GM21717 (cell line): Measurements from ENCODE around the gene ZNF414.
"Not testable (repeated sequence)": the region's sequence is repeated elsewhere in the genome, so short reads cannot be mapped to it uniquely, and the experiment has no call there.

ENCODE experiments used
- ATAC-seq: cut with Tn5 transposase; IDR thresholded peaks from one replicate; pipeline ENCODE4 v1.9.1; 2021; ENCODE audit warnings: mild to moderate bottlenecking, moderate library complexity; ENCODE audit not compliant: unreplicated experiment

Gene ZNF414

DNA sequence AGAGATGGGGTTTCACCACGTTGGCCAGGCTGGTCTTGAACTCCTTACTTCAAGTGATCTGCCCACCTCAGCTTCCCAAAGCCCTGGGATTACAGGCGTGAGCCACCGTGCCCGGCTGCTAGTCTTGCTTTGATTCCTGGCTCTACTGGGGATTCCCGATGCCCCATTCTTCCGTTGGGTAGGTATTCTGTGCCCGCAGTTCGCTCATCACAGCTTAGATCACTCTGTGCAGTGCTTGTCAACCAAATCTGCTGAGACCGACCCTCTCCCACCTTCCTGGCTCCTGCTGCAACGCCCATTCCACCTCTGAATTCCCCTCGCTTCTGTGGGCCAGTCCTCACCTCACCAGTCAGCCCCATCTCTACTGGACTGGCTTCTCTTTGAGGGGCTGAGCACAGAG is 4.6 kb upstream of the ZNF414 start:
- ATAC-seq = no peak

DNA sequence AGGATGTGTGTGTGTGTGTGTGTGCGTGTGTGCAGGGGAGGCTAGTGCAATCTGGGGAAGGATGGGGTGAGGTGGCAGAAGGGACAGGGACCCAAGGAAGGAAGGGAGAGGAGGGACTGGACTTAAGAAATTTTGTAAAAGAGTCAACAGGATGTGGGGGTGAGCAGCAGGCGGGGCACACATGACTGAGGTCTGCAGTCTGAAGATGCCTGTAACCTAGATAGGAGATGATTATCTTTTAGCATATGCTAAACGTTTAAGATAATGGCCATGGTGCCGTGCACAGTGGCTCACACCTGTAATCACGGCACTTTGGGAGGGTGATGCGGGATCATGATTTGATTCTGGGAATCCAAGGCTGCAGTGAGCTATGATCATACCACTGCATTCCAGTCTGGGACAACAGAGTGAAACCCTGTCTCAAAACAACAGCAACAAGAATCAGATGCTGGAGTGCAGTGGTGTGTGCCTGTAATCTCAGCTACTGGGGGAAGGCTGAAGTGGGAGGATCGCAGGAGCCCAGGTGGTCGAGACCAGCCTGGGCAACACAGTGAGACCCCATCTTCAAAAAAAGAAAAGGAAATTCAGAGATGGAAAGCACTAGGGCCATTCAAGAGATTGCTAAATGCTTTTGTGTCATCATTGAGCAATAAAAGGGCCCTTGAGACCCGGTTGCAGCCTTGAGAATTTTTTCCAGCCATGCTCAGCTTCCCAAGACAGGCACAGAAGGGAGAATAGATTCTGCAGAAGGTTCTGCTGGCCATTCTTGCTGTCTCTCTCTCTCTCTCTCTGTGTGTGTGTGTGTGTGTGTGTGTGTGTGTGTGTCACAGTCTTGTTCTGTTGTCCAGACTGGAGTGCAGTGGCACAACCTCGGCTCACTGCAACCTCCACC is 3.8 kb upstream of the ZNF414 start:
- ATAC-seq = no peak

DNA sequence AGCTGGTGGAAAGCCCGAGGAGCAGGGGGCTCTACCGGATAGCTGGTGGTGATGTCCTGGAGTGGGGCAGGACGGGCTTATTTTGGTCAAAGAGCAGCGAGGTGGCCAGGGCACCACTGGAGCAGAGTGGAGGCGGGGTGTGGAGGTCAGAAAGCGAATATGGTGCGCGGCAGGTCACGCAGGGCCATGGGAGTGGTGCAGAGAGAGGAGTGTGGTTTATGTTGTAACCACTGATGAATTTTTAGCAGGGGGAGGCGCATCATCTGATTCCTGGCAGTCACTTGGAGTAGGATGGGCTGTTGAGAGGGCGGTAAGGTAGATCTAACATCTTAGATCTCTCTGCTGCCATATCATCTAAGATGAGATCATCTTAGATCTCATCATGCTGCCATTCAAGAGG is 1.4 kb upstream of the ZNF414 start:
- no peak for ATAC-seq

DNA sequence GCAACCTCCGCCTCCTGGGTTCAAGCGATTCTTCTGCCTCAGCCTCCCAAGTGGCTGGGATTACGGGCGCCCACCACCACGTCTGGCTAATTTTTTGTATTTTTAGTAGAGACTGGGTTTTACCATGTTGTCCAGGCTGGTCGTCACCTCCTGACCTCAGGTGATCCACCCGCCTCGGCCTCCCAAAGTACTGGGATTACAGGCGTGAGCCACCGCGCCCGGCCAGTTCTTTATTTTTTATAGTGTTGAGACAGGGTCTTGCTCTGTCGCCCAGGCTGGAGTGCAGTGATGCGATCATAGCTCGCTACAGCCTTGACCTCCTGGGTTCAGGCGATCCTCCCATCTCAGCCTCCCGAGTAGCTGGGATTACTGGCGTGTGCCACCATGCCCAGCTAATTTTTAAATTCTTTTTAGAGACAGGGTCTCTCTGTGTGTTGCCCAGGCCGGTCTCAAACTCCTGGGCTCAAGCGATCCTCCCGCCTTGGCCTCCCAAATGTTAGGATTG is 590 bp upstream of the ZNF414 start:
- ATAC-seq = not testable (repeated sequence)

DNA sequence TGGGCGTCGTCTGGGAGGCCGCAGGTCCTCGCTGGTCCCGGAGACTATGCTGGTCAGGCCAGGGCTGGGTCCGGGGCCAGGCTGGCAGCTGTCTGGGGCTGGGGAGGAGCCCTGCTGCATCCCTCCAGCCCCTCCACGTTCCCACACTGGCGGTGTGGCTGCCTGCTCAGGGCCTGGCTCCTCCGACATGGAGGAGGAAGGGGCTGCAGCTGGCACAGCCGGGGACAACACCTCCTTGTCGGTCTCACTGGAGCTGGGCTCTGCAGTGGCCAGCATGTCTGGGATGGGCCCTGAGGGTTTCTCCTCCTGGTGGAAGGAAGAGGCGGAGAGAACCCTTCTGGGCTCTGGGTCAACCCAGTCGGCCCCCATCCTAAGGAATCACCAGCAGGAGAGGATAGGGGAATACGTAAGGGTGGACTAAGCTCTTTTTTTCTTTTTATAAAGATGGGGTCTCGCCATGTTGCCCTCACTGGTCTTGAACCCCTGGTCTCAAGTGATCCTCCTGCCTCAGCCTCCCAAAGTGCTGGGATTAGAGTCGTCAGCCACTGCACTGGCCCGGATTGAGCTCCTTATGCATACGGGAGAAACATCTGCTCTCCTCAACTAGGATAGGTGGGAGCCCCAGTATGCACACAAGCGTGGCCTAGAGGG is 806 bp downstream of the ZNF414 start:
- ATAC-seq = no peak

DNA sequence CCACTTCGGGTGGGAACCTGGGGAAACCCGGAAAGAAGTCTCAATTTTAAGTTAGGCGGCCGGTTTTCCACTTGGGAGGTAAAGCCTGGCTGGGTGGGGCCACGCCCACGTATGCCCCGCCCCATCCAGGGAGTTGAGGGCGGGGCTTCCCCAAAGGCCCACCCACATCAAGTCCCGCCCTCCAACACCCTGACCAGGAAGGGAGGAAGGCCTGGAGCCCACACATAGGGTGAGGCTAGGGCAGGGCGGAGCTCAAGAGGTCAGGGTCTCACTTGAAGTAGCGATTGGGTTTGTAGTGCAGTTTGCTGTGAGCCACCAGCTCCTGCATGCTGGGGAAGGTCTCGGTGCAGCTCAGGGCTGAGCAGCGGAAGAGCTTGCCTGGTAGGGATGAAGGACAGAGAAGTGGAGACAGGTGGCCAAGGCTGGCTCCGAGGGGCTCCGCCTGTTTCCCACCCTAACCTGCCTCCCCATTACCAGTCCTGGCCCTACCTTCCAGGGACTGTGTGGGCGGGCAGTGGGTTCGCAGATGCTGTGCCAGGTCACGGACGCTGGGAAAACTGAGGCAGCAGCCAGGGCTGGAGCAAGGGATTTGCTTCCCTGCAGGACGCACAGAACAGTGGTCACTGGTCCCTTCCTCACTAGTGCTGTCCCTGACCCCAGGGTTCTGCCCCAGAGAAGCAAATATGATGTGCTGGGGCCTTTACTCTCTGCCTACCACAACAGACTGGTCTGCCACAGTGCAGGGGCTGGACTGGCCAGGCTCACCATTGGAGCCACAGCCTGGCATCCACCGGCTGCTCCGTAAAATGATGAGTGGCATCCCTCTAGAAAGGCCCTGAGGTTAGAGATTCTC is 1.6 kb downstream of the ZNF414 start:
- no peak for ATAC-seq

- ATAC-seq = no peak
Measured at GRCh38 chr19:8511573-8512101, 2.3 kb downstream of the ZNF414 start.

DNA sequence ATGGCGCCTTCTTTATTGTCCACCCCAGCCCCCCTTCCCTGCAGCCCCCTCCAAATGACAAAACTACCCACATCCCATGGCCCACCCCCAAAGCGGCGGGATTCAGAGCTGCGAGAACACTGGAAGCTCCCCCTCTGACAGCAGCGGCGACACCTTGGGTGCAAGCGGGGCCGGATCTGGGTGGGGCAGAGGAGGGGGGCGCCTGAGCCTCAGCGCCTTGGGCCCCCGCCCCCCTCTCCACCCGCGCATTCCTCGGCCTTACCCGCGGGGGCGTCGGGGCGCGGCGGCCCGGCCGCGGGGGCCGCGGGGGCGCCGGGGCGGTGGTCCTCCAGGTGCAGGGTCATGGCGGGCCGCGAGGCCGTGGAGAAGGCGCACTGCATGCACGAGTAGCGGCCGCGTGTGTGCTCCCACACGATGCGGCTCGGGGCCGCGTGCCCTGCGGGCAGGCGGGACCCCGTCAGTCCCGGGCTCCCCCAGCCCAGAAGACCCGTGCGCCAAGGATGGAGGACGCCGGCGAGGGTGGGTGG is 3.3 kb downstream of the ZNF414 start:
- no peak for ATAC-seq

- no peak for ATAC-seq
Measured at GRCh38 chr19:8506402-8506957, 7.5 kb downstream of the ZNF414 start.

- no peak for ATAC-seq
Measured at GRCh38 chr19:8505680-8506401, 8.1 kb downstream of the ZNF414 start.

GRCh38 chr19:8504919-8505318 is 9.0 kb downstream of the ZNF414 start:
- ATAC-seq = no peak

DNA sequence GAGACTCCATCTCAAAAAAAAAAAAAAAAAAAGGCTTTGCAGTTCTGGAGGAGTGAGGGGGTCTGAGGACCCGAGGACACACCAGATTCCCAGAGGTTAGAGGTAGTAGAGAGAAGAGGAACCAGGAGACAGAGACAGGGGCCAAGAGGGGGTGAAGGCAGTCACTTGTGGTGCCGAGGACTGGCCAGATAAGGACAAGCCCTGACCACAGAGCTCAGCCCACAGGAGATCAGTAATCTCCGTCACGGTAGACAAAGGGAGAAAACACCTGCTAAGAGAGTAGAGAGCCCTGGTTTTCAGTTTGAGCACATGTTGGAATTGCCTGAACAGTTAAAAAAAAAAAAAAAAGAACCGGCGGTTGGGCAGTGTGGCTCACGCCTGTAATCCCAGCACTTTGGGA is 9.8 kb downstream of the ZNF414 start:
- no peak for ATAC-seq

DNA sequence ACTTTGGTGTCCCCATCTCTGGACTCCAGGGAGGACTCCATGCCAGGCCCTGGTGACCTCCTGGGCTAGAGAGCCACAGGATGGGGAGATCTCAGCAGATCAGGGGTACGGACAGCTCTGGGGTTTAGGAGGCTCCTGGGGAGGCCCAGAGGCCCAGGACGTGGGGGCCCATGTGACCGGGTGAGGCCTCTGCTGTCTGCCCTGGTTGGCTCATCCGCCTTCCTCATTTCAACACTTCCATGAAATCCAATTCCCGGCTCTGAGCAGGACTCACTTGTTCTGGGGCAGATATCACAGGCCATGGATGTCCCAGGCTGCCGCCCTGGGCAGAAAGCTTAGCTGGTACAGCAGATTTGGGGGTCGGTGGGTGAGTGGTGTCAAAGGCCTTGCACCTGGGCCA is 10.5 kb downstream of the ZNF414 start:
- no peak for ATAC-seq

DNA sequence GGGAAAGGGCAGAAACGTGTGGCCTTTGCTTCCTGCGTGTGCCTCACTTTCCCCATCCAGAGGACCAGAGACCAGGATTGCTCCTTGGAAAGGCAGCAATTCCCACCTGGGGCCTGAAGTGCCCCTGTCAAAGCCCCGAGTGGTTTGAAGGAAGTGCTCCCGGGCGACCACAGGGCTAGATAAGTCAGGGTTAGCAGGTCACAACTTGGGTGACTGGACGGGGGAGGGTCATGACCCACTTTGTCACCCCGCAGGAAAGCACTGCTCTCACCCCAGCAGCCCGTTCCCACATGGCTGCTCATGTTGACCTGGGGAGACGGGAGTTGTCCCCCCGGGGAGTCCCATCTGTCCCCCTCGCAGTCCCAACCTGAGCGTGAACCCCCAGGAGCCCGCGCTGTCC is 12.0 kb downstream of the ZNF414 start:
- no peak for ATAC-seq

DNA sequence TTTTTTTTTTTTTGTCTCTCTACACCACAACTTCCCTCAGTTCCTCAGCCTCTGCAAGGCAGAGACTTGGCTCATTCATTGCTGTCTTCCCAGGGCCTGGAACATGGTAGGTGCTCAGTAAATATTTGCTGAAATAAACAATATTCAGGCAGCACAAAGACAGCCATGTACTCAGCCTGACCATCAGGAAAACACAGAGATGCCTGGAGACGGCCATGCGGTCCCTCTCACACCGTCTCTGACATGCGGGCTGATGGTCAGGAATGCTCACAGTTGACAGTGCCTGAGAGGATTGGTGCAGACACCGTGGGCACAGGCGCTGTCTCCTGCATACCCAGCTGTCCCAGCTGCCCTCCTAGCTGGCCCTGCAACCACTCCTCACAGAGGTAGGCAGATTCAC is 12.5 kb downstream of the ZNF414 start:
- ATAC-seq = no peak

DNA sequence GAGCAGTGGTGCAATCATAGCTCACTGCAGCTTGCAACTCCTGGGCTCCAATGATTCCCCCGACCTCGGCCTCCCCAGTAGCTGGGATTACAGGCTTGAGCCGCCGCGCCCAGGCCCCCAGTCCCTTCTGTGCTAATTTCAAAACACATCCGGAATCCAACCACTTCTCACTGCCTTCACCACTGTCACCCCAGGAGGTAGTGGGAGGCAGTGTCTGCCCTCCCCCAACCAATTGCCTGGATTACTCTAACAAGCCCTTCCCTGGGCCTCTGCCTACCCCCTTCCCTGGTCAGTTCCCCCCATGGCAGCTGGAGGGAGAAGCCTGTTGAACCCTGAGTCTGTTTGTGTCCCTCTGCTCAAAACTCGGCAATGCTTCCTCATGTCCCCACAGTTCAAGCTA is 13.8 kb downstream of the ZNF414 start:
- no peak for ATAC-seq

DNA sequence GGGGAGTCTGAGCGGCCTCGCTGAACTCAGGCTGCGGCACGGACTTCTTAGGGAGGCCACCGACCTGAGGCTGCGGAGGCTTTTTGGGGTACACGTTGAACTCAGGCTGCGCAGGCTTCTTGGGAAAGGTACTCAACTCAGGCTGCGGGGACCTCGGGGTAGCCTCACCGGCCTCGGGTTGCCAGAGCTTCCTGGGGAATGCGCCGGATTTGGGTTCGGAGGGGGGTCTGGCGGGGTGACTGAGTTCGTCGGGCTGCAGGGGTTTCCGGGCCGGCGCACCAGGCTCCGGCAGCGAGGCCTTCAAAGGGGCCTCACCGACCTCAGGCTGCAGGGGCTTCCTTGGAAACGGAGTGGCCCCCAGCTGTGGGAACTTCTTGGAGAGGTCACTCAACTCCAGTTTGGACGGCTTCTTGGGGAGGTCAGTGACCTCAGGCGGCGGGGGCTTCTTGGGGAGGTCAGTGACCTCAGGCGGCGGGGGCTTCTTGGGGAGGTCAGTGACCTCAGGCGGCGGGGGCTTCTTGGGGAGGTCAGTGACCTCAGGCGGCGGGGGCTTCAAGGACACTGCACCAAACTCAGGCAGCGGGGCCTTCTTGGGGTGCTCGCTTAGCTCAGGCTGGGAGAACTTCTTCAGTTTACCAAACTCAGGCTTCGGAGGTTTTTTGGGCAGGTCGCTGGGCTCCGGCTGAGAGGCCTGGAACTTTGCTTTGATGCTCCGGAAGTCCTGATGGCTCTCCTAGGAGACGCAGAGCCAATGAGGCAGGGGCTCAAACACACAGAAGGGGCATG is 14.7 kb downstream of the ZNF414 start:
- ATAC-seq = no peak

DNA sequence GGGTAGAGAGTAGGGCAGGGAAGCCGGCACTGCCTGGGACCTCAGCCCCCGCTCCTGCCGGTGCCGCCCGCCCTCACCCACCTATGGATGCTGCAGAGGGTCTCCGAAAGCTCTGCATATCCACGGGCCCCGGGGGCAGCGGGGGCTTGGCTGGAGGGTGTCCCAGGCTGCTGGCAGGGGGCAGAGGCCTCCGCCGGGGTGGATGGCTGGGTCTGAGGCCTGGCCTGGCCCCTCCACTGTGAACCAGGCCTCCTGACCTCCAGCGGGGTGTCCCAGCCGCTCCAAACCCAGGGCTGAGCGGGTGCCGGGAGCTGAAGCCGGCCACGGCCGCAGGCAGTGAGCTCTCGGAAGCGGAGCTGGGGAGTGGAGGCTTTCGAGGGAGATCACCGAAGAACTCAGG is 15.7 kb downstream of the ZNF414 start:
- ATAC-seq = no peak

- no peak for ATAC-seq
Measured at GRCh38 chr19:8494158-8494557, 19.8 kb downstream of the ZNF414 start.
